H1 (cell line): Measurements from ENCODE around the gene FLRT3. TPM values are rescaled to one million over a fixed set of nuclear protein-coding genes. Genes with fewer than 3 reads are reported as not detected.

Experiments used
- ASH2L ChIP-seq: fragments of 200-600, 300-600 bp; sonication (generic); IDR thresholded peaks from one replicate; pipeline ENCODE4 v1.7.1; 2017; ENCODE audit warnings: low read length
- polyA plus RNA-seq, 7 experiments: library from polyadenylated mRNA; depleted of rRNA in 3 of 7; stranded (reverse) in 5 of 7; unstranded in 2 of 7; fragments of >200 nt in 5 of 7; fragments of 200-250 nt in 2 of 7; gene quantifications; 1 replicate in 5 of 7; 2 replicates in 1 of 7; 4 replicates in 1 of 7; pipeline versions ENCODE4 v1.2.1 to v1.2.3, GENCODE V29; 2011 to 2013; ENCODE audit warnings: missing spikeins in 2 of 7, mixed read lengths in 2 of 7
- total RNA-seq: library from RNA; stranded (reverse); fragmentation: NEBNext Ultra II Directional; extraction: Animal tissue kit (Norgen Biotek cat#: 25700); gene quantifications from 2 replicates; pipeline ENCODE4 v1.2.1, GENCODE V29; 2021

The FLRT3 gene
- total and polyA plus RNA-seq, 2 of the 8 experiments (the other 6 are each of a cell fraction or from before 2014, with no cell fraction given): 0.35 to 0.41 TPM

- no peak for TF ChIP-seq ASH2L
These were observed 2.4 kb downstream of the FLRT3 start (continued) for GRCh38 chr20:14335052-14335451.
